ENCODE measurements around the gene ATG5.

DNA sequence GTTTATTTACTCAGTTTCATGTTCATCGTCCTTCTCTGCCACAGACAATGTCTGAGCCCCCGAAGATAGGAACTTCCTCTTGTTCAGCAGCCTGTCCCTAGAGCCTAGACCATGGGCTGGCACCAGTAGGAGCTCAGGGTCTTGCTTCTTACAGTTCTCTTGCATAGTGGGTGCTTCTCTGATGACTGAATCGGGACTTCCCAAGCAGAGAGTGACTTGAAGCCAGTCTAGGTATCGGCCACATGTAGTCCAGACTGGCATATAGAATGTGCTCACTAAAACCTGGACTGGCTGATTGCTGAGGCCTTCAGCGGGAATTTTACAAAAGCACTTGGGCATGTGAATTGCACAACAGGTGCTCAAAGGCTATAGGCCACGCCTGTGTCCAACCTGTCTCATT, 187.4 kb downstream of the ATG5 start:
- TF ChIP-seq POLR2AphosphoS5 (IDR thresholded peaks at IDR 0.05; ENCODE audit: low read depth, low read length) (no peak), SIN3A (IDR thresholded peaks at IDR 0.05; ENCODE audit: borderline replicate concordance, insufficient read depth, low read length) (no peak)
